AG09309 (cell line): ENCODE results near the gene TCFL5.
A peak's percentile ranks its signal among the peaks of the same experiment; 100 is the strongest.

ENCODE experiments used
- DNase-seq: peaks from one replicate; pipeline ENCODE4 v3.0.0-alpha.2; 2010; ENCODE audit warnings: low read depth
- H3K4me3 ChIP-seq: 2 replicates; pipeline ENCODE4 v1.5.1; 2011; ENCODE audit warnings: mild to moderate bottlenecking, low read depth, low read length, moderate library complexity; ENCODE audit not compliant: control insufficient read depth
- TF ChIP-seq, protein P1 (sequence below): IDR thresholded peaks from 2 replicates; pipeline ENCODE4 v1.5.1; 2011; ENCODE audit warnings: mild to moderate bottlenecking, low read depth, low read length, inconsistent platforms; ENCODE audit not compliant: insufficient read depth, control insufficient read depth; ENCODE audit errors: missing control alignments

Gene TCFL5

DNA sequence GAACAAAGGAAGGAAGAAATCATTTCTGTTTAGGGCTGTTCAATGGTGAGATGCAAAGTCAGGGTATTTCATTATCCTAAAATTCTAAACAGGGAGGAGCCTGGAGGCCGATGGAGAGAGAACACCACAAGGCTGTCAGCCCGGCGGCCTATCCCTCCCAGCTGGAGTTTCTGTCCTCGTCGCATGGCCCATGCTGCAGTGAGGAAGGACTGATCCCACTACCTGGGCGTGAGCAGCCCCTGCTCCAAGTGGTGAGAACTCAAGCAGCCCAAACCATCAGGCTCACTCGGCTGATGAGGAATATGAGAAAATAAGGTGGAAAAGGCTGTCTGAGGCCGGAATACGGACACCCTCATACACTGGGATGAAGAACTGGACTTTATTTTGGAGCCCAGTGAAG is 33.9 kb upstream of the TCFL5 start:
- no peak overlapping the region for H3K4me3 ChIP-seq
- DNase-seq, result no peak
- TF ChIP-seq, protein P1, sequence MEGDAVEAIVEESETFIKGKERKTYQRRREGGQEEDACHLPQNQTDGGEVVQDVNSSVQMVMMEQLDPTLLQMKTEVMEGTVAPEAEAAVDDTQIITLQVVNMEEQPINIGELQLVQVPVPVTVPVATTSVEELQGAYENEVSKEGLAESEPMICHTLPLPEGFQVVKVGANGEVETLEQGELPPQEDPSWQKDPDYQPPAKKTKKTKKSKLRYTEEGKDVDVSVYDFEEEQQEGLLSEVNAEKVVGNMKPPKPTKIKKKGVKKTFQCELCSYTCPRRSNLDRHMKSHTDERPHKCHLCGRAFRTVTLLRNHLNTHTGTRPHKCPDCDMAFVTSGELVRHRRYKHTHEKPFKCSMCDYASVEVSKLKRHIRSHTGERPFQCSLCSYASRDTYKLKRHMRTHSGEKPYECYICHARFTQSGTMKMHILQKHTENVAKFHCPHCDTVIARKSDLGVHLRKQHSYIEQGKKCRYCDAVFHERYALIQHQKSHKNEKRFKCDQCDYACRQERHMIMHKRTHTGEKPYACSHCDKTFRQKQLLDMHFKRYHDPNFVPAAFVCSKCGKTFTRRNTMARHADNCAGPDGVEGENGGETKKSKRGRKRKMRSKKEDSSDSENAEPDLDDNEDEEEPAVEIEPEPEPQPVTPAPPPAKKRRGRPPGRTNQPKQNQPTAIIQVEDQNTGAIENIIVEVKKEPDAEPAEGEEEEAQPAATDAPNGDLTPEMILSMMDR, result no peak

DNA sequence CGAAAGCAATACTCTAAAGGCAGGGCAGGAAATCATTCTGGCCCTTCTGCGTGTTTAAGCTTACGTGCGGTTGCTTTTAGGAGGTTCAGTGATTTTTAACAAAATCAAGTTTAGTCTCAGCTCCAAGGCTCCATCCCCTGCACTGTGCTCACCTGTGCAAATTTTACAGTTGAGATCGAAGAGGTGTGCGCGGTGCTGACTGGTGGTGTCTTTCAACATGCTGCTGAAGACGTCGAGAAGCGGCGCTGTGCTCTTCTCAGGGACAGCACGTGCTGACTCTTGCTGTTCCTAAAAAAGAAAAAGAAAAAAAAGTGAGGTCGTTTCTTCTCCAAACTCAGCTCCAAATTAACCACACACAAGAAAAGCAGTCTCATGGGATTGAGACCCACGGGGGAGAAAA is 32.6 kb upstream of the TCFL5 start:
- TF ChIP-seq, protein P1, result no peak

DNA sequence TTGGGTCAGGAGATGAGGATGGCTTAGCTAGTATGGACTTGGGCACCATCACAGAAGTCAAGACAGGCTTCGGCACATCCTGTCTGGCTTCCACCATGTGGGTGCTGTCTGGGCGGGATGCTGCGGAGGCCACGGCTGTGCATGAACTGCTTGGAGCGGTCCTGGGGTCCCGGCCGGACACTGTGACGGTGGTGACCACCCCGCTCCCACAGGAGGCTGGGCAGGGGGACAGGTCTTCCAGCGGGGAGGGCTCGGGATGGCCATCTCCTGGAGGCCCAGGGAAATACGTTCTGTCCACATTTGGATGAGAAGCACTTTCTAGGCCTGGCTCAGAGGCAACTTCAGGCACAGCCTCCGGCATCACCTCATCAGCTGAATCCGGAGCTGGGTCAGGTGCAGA is 32.1 kb upstream of the TCFL5 start:
- no peak overlapping the region for H3K4me3 ChIP-seq
- DNase-seq, result no peak
- TF ChIP-seq, protein P1, result peak; percentile 13

More for the DNA sequence above, 32.6 kb upstream of the TCFL5 start:
- DNase-seq, result no peak
- H3K4me3 ChIP-seq, result no peak overlapping the region

DNA sequence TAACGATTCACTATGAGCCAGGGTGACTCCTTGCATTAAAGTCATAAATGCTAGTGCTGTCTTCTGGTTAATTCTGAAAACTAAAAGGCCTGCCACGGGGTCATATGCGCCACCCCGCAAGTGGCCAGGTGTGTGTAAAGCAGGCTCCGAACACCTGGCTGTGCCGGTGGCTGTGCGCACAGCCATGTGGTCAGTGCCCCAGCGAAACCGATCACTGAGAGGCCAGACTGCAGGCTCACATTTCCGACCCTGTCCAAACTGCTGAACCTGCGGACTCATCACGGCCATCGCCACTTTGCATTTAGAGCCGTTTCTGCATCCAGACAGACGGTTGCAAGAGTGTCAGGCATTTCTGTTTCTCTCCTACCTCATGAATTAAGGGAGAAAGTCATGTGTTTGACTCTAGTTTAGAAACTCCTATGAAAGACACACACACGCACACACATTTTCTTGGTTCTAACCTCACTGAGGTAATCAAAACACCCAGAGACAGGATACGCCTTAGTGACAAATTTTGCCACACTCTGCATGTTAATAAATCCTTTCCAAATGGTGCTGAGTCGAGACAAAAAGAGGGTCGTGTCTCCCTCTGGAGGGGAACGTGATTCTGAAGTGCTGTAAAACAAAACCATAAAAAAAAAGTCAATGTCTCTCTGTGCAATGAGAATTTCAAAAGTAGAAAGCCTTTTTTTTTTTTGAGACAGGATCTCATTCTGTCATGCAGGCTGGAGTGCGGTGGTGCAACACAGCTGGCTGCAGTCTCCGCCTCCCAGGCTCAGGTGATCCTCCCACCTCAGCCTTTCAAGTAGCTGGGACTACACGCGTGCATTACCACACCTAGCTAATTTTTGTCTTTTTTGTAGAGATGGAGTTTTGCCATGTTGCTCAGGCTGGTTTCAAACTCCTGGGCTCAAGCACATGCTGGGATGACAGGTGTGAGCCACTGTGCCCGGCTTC is 31.0 kb upstream of the TCFL5 start:
- no peak for DNase-seq
- TF ChIP-seq, protein P1, result no peak
- no peak overlapping the region for H3K4me3 ChIP-seq

DNA sequence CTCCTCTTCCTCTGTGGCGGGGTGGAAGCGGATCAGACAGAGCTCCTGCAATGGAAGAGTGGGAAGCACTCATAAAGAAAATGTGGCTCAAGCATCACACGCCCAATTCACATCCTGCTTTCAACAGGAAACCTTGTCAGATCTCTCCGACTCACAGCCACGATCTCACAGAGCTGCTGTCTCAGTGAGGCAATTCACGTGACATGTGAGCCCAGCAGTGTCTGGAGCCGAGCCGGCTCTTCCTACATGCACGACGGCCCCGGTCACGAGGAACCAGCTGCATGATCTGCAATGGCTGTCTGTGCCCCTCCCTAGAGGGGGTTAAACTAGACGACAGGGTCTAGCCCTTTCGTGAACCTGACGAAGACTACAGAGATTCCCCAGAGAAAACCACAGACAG is 29.5 kb upstream of the TCFL5 start:
- no peak for DNase-seq
- TF ChIP-seq, protein P1, result no peak
- no peak overlapping the region for H3K4me3 ChIP-seq

DNA sequence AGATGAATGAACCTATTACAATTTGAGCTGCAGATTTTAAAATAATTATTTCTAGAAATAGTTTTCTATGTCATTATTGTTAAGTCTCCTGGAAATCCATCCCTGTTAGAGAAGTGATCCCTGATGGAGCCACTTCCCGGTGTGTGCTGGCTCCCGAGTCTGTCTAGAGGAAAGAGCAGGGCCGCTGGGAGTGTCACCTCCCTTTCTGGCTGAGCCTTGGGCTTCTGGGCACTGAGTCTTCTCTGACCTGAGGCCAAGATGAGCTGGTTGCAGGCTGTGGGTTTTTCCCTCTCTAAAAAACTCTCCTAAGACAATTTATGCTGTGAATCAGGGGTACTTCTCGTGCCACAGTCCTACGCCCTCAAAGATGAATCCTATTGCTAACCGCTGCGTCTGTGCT is 28.8 kb upstream of the TCFL5 start:
- H3K4me3 ChIP-seq, result no peak overlapping the region
- TF ChIP-seq, protein P1, result no peak
- DNase-seq, result no peak
